Upper lobe of left lung (tissue), 4 donors: ENCODE data around the gene MED13L.

ENCODE experiments used
- POLR2A ChIP-seq, 4 donors: fragments of 450-650 bp; IDR thresholded peaks; one replicate each; pipeline ENCODE4 v1.5.1; 2016 to 2017; ENCODE audit warnings: antibody characterized with exemption in 4 of 4, mild to moderate bottlenecking in 2 of 4
- TF ChIP-seq, protein P1 (sequence below), 6 experiments: fragments of 450-650 bp in 4 of 6; fragments of 200-600 bp in 2 of 6; sonication (generic) in 2 of 6; IDR thresholded peaks; one replicate each; pipeline ENCODE4 v1.5.1; 2016 to 2019; ENCODE audit warnings: antibody characterized with exemption in 6 of 6

DNA sequence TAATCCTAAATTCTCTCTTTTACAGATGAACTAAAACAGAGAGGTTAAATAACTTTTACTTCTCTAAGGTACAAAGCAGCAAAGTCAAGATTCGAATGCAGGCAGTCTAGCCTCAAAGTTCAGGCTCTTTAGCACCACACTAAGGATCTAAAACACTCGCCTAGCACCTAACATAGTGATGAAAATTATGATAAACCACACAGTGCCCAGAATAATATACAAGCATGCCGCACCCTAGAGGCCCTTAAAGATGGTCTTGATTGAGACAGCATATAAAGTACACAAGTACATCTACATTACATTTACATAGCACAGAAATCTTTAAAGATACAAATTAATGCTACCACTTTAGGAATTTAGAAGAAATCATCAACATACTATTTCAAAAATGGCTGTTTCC lies 207.0 kb downstream of the MED13L start:
- TF ChIP-seq POLR2A (IDR thresholded peaks at IDR 0.05) = no peak
- TF ChIP-seq, protein P1, sequence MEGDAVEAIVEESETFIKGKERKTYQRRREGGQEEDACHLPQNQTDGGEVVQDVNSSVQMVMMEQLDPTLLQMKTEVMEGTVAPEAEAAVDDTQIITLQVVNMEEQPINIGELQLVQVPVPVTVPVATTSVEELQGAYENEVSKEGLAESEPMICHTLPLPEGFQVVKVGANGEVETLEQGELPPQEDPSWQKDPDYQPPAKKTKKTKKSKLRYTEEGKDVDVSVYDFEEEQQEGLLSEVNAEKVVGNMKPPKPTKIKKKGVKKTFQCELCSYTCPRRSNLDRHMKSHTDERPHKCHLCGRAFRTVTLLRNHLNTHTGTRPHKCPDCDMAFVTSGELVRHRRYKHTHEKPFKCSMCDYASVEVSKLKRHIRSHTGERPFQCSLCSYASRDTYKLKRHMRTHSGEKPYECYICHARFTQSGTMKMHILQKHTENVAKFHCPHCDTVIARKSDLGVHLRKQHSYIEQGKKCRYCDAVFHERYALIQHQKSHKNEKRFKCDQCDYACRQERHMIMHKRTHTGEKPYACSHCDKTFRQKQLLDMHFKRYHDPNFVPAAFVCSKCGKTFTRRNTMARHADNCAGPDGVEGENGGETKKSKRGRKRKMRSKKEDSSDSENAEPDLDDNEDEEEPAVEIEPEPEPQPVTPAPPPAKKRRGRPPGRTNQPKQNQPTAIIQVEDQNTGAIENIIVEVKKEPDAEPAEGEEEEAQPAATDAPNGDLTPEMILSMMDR (IDR thresholded peaks at IDR 0.05) = no peak
